Keratinocyte (primary cell): Measurements from ENCODE around the gene REG3A. TPM values are rescaled to one million over a fixed set of nuclear protein-coding genes. Genes with fewer than 3 reads are reported as not detected.

Experiments used
- DNase-seq: peaks from one replicate; pipeline ENCODE4 v3.0.0-alpha.2; 2011; ENCODE audit warnings: low read depth, missing footprints, low spot score
- FAIRE-seq: peaks from 2 replicates; lab custom pipeline; 2011; peaks lifted over from hg19 to GRCh38; lab: Jason Lieb, UNC
- H2AFZ ChIP-seq: 2 replicates; pipeline ENCODE4 v1.6.0; 2012; ENCODE audit warnings: low read length, control low read depth, inconsistent platforms; ENCODE audit not compliant: control insufficient read depth
- H3K27ac ChIP-seq: 2 replicates; pipeline ENCODE4 v1.5.1; 2011; ENCODE audit warnings: low read length; ENCODE audit not compliant: control insufficient read depth, insufficient read depth
- H3K27me3 ChIP-seq: 3 replicates; pipeline ENCODE4 v1.6.0; 2011; ENCODE audit warnings: low read length; ENCODE audit not compliant: control insufficient read depth, insufficient read depth; ENCODE audit errors: extremely low read depth
- H3K36me3 ChIP-seq, 2 experiments: 2 replicates in 1 of 2; 3 replicates in 1 of 2; pipeline ENCODE4 v1.5.1; 2011; ENCODE audit warnings: low read length in 2 of 2, mild to moderate bottlenecking in 1 of 2; ENCODE audit not compliant: control insufficient read depth in 2 of 2, insufficient read depth in 2 of 2; ENCODE audit errors: extremely low read depth in 1 of 2
- H3K4me1 ChIP-seq: 3 replicates; pipeline ENCODE4 v1.5.1; 2011; ENCODE audit warnings: low read length; ENCODE audit not compliant: control insufficient read depth, insufficient read depth; ENCODE audit errors: extremely low read depth
- H3K4me2 ChIP-seq: 3 replicates; pipeline ENCODE4 v1.6.0; 2011; ENCODE audit warnings: low read depth, low read length; ENCODE audit not compliant: control insufficient read depth, insufficient read depth; ENCODE audit errors: extremely low read depth
- H3K4me3 ChIP-seq, 3 experiments: fragments of 200-600 bp in 1 of 3; sonication (generic) in 1 of 3; 2 replicates in 2 of 3; 3 replicates in 1 of 3; pipeline ENCODE4 v1.5.1; 2011 to 2016; ENCODE audit warnings: low read length in 3 of 3, mild to moderate bottlenecking in 3 of 3, control low read depth in 2 of 3, inconsistent platforms in 1 of 3, low read depth in 1 of 3, mixed read lengths in 1 of 3, mixed run types in 1 of 3, moderate library complexity in 1 of 3; ENCODE audit not compliant: control insufficient read depth in 2 of 3, insufficient read depth in 2 of 3; ENCODE audit errors: extremely low read depth in 1 of 3
- H3K79me2 ChIP-seq: 2 replicates; pipeline ENCODE4 v1.6.0; 2012; ENCODE audit warnings: low read length; ENCODE audit not compliant: control insufficient read depth, insufficient read depth
- H3K9ac ChIP-seq: 3 replicates; pipeline ENCODE4 v1.6.0; 2011; ENCODE audit warnings: low read length; ENCODE audit not compliant: control insufficient read depth, insufficient read depth; ENCODE audit errors: extremely low read depth
- H3K9me1 ChIP-seq: 3 replicates; pipeline ENCODE4 v1.6.0; 2011; ENCODE audit warnings: low read length; ENCODE audit not compliant: control insufficient read depth, insufficient read depth; ENCODE audit errors: extremely low read depth
- H3K9me3 ChIP-seq: 2 replicates; pipeline ENCODE4 v1.5.1; 2012; ENCODE audit warnings: low read depth, low read length; ENCODE audit not compliant: control insufficient read depth
- H4K20me1 ChIP-seq: 3 replicates; pipeline ENCODE4 v1.6.0; 2011; ENCODE audit warnings: low read length; ENCODE audit not compliant: control insufficient read depth, insufficient read depth; ENCODE audit errors: extremely low read depth
- CTCF ChIP-seq, 3 experiments: IDR thresholded peaks in 1 of 3; conservative IDR thresholded peaks in 1 of 3; optimal IDR thresholded peaks in 1 of 3; 2 replicates in 2 of 3; 3 replicates in 1 of 3; pipeline versions ENCODE3 to v1.5.1; 2011; ENCODE audit warnings: low read length in 3 of 3, mild to moderate bottlenecking in 3 of 3, moderate library complexity in 2 of 3, control low read depth in 1 of 3, inconsistent platforms in 1 of 3; ENCODE audit not compliant: insufficient read depth in 2 of 3; ENCODE audit errors: extremely low read depth in 1 of 3
- EZH2 ChIP-seq: IDR thresholded peaks from one replicate; pipeline ENCODE4 v1.6.1; 2012; ENCODE audit warnings: inconsistent platforms, mild to moderate bottlenecking, low read length, moderate library complexity
- dilution Hi-C: fragments of 300-500 bp; cut with MboI; formaldehyde crosslinking; loops from one replicate; pipeline ENCODE4 v1.7.0; 2020; ENCODE audit warnings: low sequenced_read_pairs; ENCODE audit not compliant: extremely low pct_ligation_motif_present
- polyA minus RNA-seq, 3 experiments: library from RNA; depleted of rRNA, polyadenylated mRNA; stranded (reverse); fragments of >200 nt; gene quantifications; 1 replicate in 1 of 3; 2 replicates in 1 of 3; 3 replicates in 1 of 3; pipeline ENCODE4 v1.2.3, GENCODE V29; 2011
- polyA plus RNA-seq, 5 experiments: library from polyadenylated mRNA; depleted of rRNA in 3 of 5; stranded (reverse) in 3 of 5; stranded (forward) in 1 of 5; unstranded in 1 of 5; fragments of >200 nt; gene quantifications; 1 replicate in 1 of 5; 2 replicates in 3 of 5; 3 replicates in 1 of 5; pipeline versions ENCODE4 v1.2.1 to v1.2.3, GENCODE V29; 2011 to 2012; ENCODE audit warnings: missing spikeins in 2 of 5, low read depth in 1 of 5, low replicate concordance in 1 of 5

Gene REG3A
- polyA plus RNA-seq, result not detected in 3 replicates
- polyA plus RNA-seq (2011; ENCODE audit: low read depth), result not detected
- polyA plus RNA-seq (2011; cell fraction: cytosol; rRNA removed), result not detected in 2 replicates
- polyA plus RNA-seq (2011; cell fraction: nucleus; rRNA removed), result not detected in 2 replicates
- polyA plus RNA-seq (2012; ENCODE audit: low replicate concordance), result not detected in 2 replicates
- not detected in 3 replicates for polyA minus RNA-seq
- not detected for polyA minus RNA-seq (2011; cell fraction: cytosol; rRNA and poly(A)+ RNA removed)
- not detected in 2 replicates for polyA minus RNA-seq (2011; cell fraction: nucleus; rRNA and poly(A)+ RNA removed)

GRCh38 chr2:79159653-79160052 is at the start of gene REG3A:
Gene REG3A (minus strand): TSS chr2:79159753. CDS start chr2:79159405, 348 bp downstream.
- Histone ChIP-seq H3K79me2 (no peaks in the 10 kb centered on the region), H3K4me2 (no peak within 1 kb of the TSS), H3K4me1 (no peaks in the 10 kb centered on the region), H2AFZ (no peak within 1 kb of the TSS), H3K9me1 (no peaks in the 10 kb centered on the region), H4K20me1 (no peaks in the 10 kb centered on the region), H3K9ac (no peak within 1 kb of the TSS), H3K4me3 (no peak within 1 kb of the TSS), H3K36me3 (no peaks in the 10 kb centered on the region), H3K9me3 (peaks cover 6% of the 10 kb centered on the region), H3K27ac (no peak within 1 kb of the TSS), H3K27me3 (no peaks in the 10 kb centered on the region)
- dilution Hi-C loops, result no loop called here
- FAIRE-seq, result no peak
- no peak for DNase-seq
- TF ChIP-seq EZH2, result no peak

GRCh38 chr2:79200762-79201161 is 41.2 kb upstream of the REG3A start:
- H3K9me1 ChIP-seq, result no peaks in the 10 kb centered on the region

More at GRCh38 chr2:79200762-79201161, 41.2 kb upstream of the REG3A start:
- TF ChIP-seq EZH2, result no peak
- no peak for TF ChIP-seq CTCF (optimal IDR thresholded peaks at IDR 0.05 in 1 of 3, IDR thresholded peaks at IDR 0.05 in 1 of 3, conservative IDR thresholded peaks at IDR 0.05 in 1 of 3; ENCODE audit: extremely low read depth in 1 of 3, insufficient read depth in 2 of 3, low read length in 3 of 3)
- H3K9ac ChIP-seq, result no peak overlapping the region
- DNase-seq, result no peak
- H3K36me3 ChIP-seq, result no peaks in the 10 kb centered on the region
- H3K79me2 ChIP-seq, result no peaks in the 10 kb centered on the region
- no peak overlapping the region for H3K4me2 ChIP-seq
- no peak overlapping the region for H3K4me3 ChIP-seq
- dilution Hi-C loops, result no loop called here
- FAIRE-seq, result no peak
- no peaks in the 10 kb centered on the region for H3K9me3 ChIP-seq
- no peaks in the 10 kb centered on the region for H3K4me1 ChIP-seq
- no peak overlapping the region for H3K27ac ChIP-seq
- H3K27me3 ChIP-seq, result no peaks in the 10 kb centered on the region
- no peak overlapping the region for H2AFZ ChIP-seq
- H4K20me1 ChIP-seq, result no peaks in the 10 kb centered on the region
